K562 (cell line): ENCODE measurements around the gene RALY. TPM values are rescaled to one million over a fixed set of nuclear protein-coding genes. Genes with fewer than 3 reads are reported as not detected.

Experiments
- CBX1 ChIP-seq: sonication (generic); IDR thresholded peaks from 2 replicates; pipeline ENCODE4 v1.6.1; 2016; ENCODE audit warnings: antibody characterized with exemption, low read depth, mild to moderate bottlenecking
- CTBP1 ChIP-seq: fragments of 450-650 bp; IDR thresholded peaks from 2 replicates; pipeline ENCODE4 v1.6.1; 2016; ENCODE audit warnings: borderline replicate concordance
- DACH1 ChIP-seq: fragments of 450-650 bp; IDR thresholded peaks from 2 replicates; pipeline ENCODE4 v1.6.1; 2018; ENCODE audit not compliant: partially characterized antibody
- HDGF ChIP-seq: fragments of 450-650 bp; IDR thresholded peaks from 2 replicates; pipeline ENCODE4 v1.6.1; 2016
- KLF13 ChIP-seq: fragments of 450-650 bp; IDR thresholded peaks from 2 replicates; pipeline ENCODE4 v1.6.1; 2016; ENCODE audit warnings: missing genetic modification characterization, low read depth, mild to moderate bottlenecking, missing compliant biosample characterization, moderate library complexity, borderline replicate concordance
- NR3C1 ChIP-seq: sonication (generic); formaldehyde crosslinking; IDR thresholded peaks from 2 replicates; pipeline ENCODE4 v1.8.1; 2022; ENCODE audit warnings: missing genetic modification reagents
- POLR2AphosphoS2 ChIP-seq: IDR thresholded peaks from 2 replicates; pipeline ENCODE4 v1.6.1; 2012; ENCODE audit warnings: low read length, improper control_type of control experiment
- RAD21 ChIP-seq, 2 experiments: fragments of 250-450 bp in 1 of 2; fragments of 450-650 bp in 1 of 2; sonication (Bioruptor Pico) in 1 of 2; formaldehyde crosslinking in 1 of 2; IDR thresholded peaks in 1 of 2; conservative IDR thresholded peaks in 1 of 2; 2 replicates each; pipeline versions ENCODE4 v1.4.0 to v1.8.0; 2020 to 2022; ENCODE audit warnings: mild to moderate bottlenecking in 2 of 2, moderate library complexity in 1 of 2
- SRSF1 ChIP-seq: fragments of 200-400 bp; formaldehyde crosslinking; IDR thresholded peaks from 2 replicates; pipeline ENCODE4 v1.6.1; 2017; ENCODE audit warnings: mild to moderate bottlenecking, low read depth, low read length, moderate library complexity
- TAF7 ChIP-seq: fragments of 450-650 bp; IDR thresholded peaks from 2 replicates; pipeline ENCODE4 v1.6.1; 2016; ENCODE audit warnings: missing genetic modification characterization, missing compliant biosample characterization
- ZNF23 ChIP-seq: fragments of 250-450 bp; sonication (Bioruptor Pico); IDR thresholded peaks from 2 replicates; pipeline ENCODE4 v1.4.0; 2020; ENCODE audit warnings: mild to moderate bottlenecking
- ZNF551 ChIP-seq: fragments of 250-450 bp; sonication (Bioruptor Pico); IDR thresholded peaks from 2 replicates; pipeline ENCODE4 v1.5.0; 2021; ENCODE audit warnings: mild to moderate bottlenecking, moderate library complexity
- polyA plus RNA-seq, 8 experiments: library from polyadenylated mRNA; depleted of rRNA in 4 of 8; stranded (reverse) in 5 of 8; unstranded in 3 of 8; fragments of >200 nt; fragmentation: Nextera tagmentation in 2 of 8; fragmentation: Illumina TruSeq in 1 of 8; extraction: Ambion mirVana in 2 of 8; extraction: Trizol in 1 of 8; gene quantifications; 2 replicates each; pipeline versions ENCODE4 v1.2.1 to v1.2.3, GENCODE V29; 2011 to 2014; ENCODE audit warnings: inconsistent platforms in 1 of 8, missing spikeins in 1 of 8
- total RNA-seq, 7 experiments: library from RNA; depleted of rRNA in 6 of 7; stranded (reverse); fragments of >200 nt in 6 of 7; fragmentation: Illumina TruSeq in 2 of 7; extraction: Trizol in 2 of 7; gene quantifications; 2 replicates each; pipeline versions ENCODE4 v1.2.1 to v1.2.3, GENCODE V29; 2011 to 2021; ENCODE audit warnings: low replicate concordance in 1 of 7
- TF ChIP-seq, protein P1 (sequence below), 3 experiments: fragments of 200-800 bp in 1 of 3; fragments of 250-450 bp in 1 of 3; fragments of 450-650 bp in 1 of 3; sonication (Bioruptor Pico) in 1 of 3; sonication (Bioruptor generic) in 1 of 3; formaldehyde crosslinking in 1 of 3; IDR thresholded peaks; 2 replicates each; pipeline versions ENCODE4 v1.6.1 to v1.8.0; 2016 to 2022; ENCODE audit warnings: mild to moderate bottlenecking in 2 of 3, missing genetic modification characterization in 2 of 3, missing compliant biosample characterization in 1 of 3, moderate library complexity in 1 of 3
- TF ChIP-seq, protein P2 (sequence below): sonication (generic); formaldehyde crosslinking; IDR thresholded peaks from 2 replicates; pipeline ENCODE4 v1.8.0; 2022; ENCODE audit warnings: mild to moderate bottlenecking, missing genetic modification reagents
- TF ChIP-seq, protein P3 (sequence below): sonication (generic); formaldehyde crosslinking; IDR thresholded peaks from 2 replicates; pipeline ENCODE4 v1.8.0; 2023; ENCODE audit warnings: mild to moderate bottlenecking, missing genetic modification reagents
- TF ChIP-seq, protein P4 (sequence below): sonication (generic); formaldehyde crosslinking; IDR thresholded peaks from 2 replicates; pipeline ENCODE4 v1.8.0; 2022; ENCODE audit warnings: mild to moderate bottlenecking, missing genetic modification reagents

The RALY gene
- total and polyA plus RNA-seq, 9 of the 15 experiments (the other 6 are each of a cell fraction or from before 2014, with no cell fraction given) = 0.80 to 207 (median 128) TPM

DNA sequence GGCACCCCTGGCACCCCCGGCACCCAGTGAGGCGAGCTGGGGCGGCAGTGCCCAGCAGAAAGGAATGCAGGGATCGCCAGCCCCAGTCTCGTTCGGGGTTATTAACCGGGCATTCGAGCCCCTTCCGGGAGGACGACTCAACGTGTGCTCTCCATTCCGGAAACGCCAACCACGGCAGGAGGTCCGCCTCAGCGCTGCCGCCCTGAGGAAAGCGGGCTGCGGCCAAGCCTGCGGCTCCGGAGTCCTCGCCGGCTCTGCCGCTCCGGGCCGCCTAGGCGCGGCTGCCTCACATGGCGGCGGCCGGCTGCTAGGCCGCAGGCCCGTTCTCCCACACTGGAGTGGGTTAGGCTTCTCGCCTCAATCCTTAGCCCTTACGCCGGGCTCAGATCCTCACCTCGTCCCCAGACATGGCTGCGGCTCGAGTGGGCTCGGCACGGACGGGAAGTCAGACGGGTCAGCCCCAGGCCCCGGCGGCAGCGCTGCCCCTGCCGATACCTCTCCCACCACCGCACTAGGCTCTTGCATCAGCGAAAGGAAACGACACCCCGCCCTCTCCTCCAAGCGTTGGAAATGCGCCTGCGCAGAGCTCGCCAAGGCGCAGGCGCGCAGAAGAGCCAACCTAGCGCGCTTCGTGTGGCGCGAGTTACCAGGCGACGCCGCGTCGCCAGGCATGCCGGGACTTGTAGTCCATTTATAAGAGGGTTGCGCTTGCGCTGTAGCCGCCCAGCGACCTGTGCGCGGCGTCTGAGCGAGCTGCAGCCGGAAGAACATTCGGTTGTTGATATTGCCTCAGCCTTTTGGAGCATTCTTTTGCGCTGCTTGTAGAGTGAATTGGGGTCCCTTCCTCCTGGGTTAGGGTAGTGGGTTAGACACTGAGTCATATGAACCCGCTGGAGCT, 118.2 kb downstream of the RALY start, which contains the start of gene EIF2S2 (continued):
- TF ChIP-seq, protein P1, sequence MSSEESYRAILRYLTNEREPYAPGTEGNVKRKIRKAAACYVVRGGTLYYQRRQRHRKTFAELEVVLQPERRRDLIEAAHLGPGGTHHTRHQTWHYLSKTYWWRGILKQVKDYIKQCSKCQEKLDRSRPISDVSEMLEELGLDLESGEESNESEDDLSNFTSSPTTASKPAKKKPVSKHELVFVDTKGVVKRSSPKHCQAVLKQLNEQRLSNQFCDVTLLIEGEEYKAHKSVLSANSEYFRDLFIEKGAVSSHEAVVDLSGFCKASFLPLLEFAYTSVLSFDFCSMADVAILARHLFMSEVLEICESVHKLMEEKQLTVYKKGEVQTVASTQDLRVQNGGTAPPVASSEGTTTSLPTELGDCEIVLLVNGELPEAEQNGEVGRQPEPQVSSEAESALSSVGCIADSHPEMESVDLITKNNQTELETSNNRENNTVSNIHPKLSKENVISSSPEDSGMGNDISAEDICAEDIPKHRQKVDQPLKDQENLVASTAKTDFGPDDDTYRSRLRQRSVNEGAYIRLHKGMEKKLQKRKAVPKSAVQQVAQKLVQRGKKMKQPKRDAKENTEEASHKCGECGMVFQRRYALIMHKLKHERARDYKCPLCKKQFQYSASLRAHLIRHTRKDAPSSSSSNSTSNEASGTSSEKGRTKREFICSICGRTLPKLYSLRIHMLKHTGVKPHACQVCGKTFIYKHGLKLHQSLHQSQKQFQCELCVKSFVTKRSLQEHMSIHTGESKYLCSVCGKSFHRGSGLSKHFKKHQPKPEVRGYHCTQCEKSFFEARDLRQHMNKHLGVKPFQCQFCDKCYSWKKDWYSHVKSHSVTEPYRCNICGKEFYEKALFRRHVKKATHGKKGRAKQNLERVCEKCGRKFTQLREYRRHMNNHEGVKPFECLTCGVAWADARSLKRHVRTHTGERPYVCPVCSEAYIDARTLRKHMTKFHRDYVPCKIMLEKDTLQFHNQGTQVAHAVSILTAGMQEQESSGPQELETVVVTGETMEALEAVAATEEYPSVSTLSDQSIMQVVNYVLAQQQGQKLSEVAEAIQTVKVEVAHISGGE (CRISPR knock-in tag; IDR thresholded peaks at IDR 0.05) = peak; percentile 29 to 90 (median 50); a peak in 4 of 6 replicates
- TF ChIP-seq POLR2AphosphoS2 (no peak), KLF13 (tag) (no peak), DACH1 (no peak), TAF7 (peak; percentile 70), CTBP1 (peak; percentile 34; the same call in 1 of the 2 replicates), RAD21 (CRISPR knock-in tag; conservative IDR thresholded peaks at IDR 0.05 in 1 of 2, IDR thresholded peaks at IDR 0.05 in 1 of 2) (no peak), HDGF (no peak), SRSF1 (no peak), ZNF551 (CRISPR knock-in tag) (no peak), CBX1 (peak; percentile 54; the same call in 1 of the 2 replicates), NR3C1 (CRISPR knock-in tag) (no peak), ZNF23 (CRISPR knock-in tag) (no peak)
- TF ChIP-seq, protein P2, sequence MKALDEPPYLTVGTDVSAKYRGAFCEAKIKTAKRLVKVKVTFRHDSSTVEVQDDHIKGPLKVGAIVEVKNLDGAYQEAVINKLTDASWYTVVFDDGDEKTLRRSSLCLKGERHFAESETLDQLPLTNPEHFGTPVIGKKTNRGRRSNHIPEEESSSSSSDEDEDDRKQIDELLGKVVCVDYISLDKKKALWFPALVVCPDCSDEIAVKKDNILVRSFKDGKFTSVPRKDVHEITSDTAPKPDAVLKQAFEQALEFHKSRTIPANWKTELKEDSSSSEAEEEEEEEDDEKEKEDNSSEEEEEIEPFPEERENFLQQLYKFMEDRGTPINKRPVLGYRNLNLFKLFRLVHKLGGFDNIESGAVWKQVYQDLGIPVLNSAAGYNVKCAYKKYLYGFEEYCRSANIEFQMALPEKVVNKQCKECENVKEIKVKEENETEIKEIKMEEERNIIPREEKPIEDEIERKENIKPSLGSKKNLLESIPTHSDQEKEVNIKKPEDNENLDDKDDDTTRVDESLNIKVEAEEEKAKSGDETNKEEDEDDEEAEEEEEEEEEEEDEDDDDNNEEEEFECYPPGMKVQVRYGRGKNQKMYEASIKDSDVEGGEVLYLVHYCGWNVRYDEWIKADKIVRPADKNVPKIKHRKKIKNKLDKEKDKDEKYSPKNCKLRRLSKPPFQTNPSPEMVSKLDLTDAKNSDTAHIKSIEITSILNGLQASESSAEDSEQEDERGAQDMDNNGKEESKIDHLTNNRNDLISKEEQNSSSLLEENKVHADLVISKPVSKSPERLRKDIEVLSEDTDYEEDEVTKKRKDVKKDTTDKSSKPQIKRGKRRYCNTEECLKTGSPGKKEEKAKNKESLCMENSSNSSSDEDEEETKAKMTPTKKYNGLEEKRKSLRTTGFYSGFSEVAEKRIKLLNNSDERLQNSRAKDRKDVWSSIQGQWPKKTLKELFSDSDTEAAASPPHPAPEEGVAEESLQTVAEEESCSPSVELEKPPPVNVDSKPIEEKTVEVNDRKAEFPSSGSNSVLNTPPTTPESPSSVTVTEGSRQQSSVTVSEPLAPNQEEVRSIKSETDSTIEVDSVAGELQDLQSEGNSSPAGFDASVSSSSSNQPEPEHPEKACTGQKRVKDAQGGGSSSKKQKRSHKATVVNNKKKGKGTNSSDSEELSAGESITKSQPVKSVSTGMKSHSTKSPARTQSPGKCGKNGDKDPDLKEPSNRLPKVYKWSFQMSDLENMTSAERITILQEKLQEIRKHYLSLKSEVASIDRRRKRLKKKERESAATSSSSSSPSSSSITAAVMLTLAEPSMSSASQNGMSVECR (CRISPR knock-in tag) = peak; percentile 86
- TF ChIP-seq, protein P3, sequence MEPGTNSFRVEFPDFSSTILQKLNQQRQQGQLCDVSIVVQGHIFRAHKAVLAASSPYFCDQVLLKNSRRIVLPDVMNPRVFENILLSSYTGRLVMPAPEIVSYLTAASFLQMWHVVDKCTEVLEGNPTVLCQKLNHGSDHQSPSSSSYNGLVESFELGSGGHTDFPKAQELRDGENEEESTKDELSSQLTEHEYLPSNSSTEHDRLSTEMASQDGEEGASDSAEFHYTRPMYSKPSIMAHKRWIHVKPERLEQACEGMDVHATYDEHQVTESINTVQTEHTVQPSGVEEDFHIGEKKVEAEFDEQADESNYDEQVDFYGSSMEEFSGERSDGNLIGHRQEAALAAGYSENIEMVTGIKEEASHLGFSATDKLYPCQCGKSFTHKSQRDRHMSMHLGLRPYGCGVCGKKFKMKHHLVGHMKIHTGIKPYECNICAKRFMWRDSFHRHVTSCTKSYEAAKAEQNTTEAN (CRISPR knock-in tag) = no peak
- TF ChIP-seq, protein P4, sequence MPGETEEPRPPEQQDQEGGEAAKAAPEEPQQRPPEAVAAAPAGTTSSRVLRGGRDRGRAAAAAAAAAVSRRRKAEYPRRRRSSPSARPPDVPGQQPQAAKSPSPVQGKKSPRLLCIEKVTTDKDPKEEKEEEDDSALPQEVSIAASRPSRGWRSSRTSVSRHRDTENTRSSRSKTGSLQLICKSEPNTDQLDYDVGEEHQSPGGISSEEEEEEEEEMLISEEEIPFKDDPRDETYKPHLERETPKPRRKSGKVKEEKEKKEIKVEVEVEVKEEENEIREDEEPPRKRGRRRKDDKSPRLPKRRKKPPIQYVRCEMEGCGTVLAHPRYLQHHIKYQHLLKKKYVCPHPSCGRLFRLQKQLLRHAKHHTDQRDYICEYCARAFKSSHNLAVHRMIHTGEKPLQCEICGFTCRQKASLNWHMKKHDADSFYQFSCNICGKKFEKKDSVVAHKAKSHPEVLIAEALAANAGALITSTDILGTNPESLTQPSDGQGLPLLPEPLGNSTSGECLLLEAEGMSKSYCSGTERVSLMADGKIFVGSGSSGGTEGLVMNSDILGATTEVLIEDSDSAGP (CRISPR knock-in tag) = no peak
